T-helper 2 cell treated with Interferon-gamma antibody and Interleukin-4, amounts not matched to agents 5 μg/mL and 100 μg/mL, for 36 hours (primary cell): Measurements from ENCODE around the gene PCSK5.
"Not testable (repeated sequence)": the region's sequence is repeated elsewhere in the genome, so short reads cannot be mapped to it uniquely, and the experiment has no call there.

Source experiments
- DNase-seq: peaks from one replicate; pipeline ENCODE4 v3.0.0; 2021; ENCODE audit warnings: low spot score
- H3K27ac Mint-ChIP-seq: one replicate; pipeline ENCODE4 v1.8.0; 2021; ENCODE audit warnings: mild to moderate bottlenecking, mixed read lengths
- H3K27me3 Mint-ChIP-seq: one replicate; pipeline ENCODE4 v1.8.0; 2021; ENCODE audit warnings: low read depth, mixed read lengths
- H3K36me3 Mint-ChIP-seq: one replicate; pipeline ENCODE4 v1.8.0; 2021; ENCODE audit warnings: low read depth, mixed read lengths
- H3K4me1 Mint-ChIP-seq: one replicate; pipeline ENCODE4 v1.8.0; 2021; ENCODE audit warnings: low read depth, mixed read lengths
- H3K4me3 Mint-ChIP-seq: one replicate; pipeline ENCODE4 v1.8.0; 2022; ENCODE audit warnings: mild to moderate bottlenecking, moderate library complexity, mixed read lengths
- H3K9me3 Mint-ChIP-seq: one replicate; pipeline ENCODE4 v1.8.0; 2021; ENCODE audit warnings: mixed read lengths

PCSK5 gene

GRCh38 chr9:76342858-76343257 is 452.4 kb downstream of the PCSK5 start:
- DNase-seq, result no peak
- Mint-ChIP-seq H3K27ac (no peak overlapping the region), H3K9me3 (no peaks in the 10 kb centered on the region), H3K36me3 (no peaks in the 10 kb centered on the region), H3K4me3 (no peak overlapping the region), H3K4me1 (no peaks in the 10 kb centered on the region), H3K27me3 (peaks cover 3% of the 10 kb centered on the region)

GRCh38 chr9:76349865-76350264 is 459.4 kb downstream of the PCSK5 start:
- Mint-ChIP-seq H3K27ac (no peak overlapping the region), H3K4me1 (no peaks in the 10 kb centered on the region), H3K27me3 (no peaks in the 10 kb centered on the region), H3K9me3 (no peaks in the 10 kb centered on the region), H3K36me3 (no peaks in the 10 kb centered on the region), H3K4me3 (no peak overlapping the region)
- DNase-seq, result no peak

GRCh38 chr9:76351006-76351405 is 460.5 kb downstream of the PCSK5 start:
- Mint-ChIP-seq H3K36me3 (no peaks in the 10 kb centered on the region), H3K4me1 (no peaks in the 10 kb centered on the region), H3K27me3 (no peaks in the 10 kb centered on the region), H3K9me3 (no peaks in the 10 kb centered on the region), H3K27ac (no peak overlapping the region), H3K4me3 (no peak overlapping the region)
- no peak for DNase-seq

GRCh38 chr9:76352026-76352620 is 461.6 kb downstream of the PCSK5 start:
- Mint-ChIP-seq H3K4me1 (no peaks in the 10 kb centered on the region), H3K9me3 (no peaks in the 10 kb centered on the region), H3K36me3 (no peaks in the 10 kb centered on the region), H3K4me3 (no peak overlapping the region), H3K27ac (no peak overlapping the region), H3K27me3 (no peaks in the 10 kb centered on the region)
- DNase-seq, result no peak

- no peaks in the 10 kb centered on the region for H3K36me3 Mint-ChIP-seq
- DNase-seq, result no peak
- H3K9me3 Mint-ChIP-seq, result no peaks in the 10 kb centered on the region
- H3K4me1 Mint-ChIP-seq, result no peaks in the 10 kb centered on the region
- H3K4me3 Mint-ChIP-seq, result no peak overlapping the region
- H3K27me3 Mint-ChIP-seq, result no peaks in the 10 kb centered on the region
- H3K27ac Mint-ChIP-seq, result no peak overlapping the region
Observed at GRCh38 chr9:76353280-76353679, 462.8 kb downstream of the PCSK5 start.

- DNase-seq, result no peak
- Mint-ChIP-seq H3K4me3 (no peak overlapping the region), H3K27ac (no peak overlapping the region), H3K36me3 (no peaks in the 10 kb centered on the region), H3K4me1 (no peaks in the 10 kb centered on the region), H3K27me3 (no peaks in the 10 kb centered on the region), H3K9me3 (no peaks in the 10 kb centered on the region)
Observed at GRCh38 chr9:76354221-76354620, 463.7 kb downstream of the PCSK5 start.

GRCh38 chr9:76355886-76356285 is 465.4 kb downstream of the PCSK5 start:
- H3K4me3 Mint-ChIP-seq, result no peak overlapping the region
- H3K9me3 Mint-ChIP-seq, result no peaks in the 10 kb centered on the region
- H3K36me3 Mint-ChIP-seq, result no peaks in the 10 kb centered on the region
- no peak overlapping the region for H3K27ac Mint-ChIP-seq
- no peaks in the 10 kb centered on the region for H3K4me1 Mint-ChIP-seq
- no peak for DNase-seq
- no peaks in the 10 kb centered on the region for H3K27me3 Mint-ChIP-seq

GRCh38 chr9:76357555-76357954 is 467.1 kb downstream of the PCSK5 start:
- no peak for DNase-seq
- H3K27ac Mint-ChIP-seq, result no peak overlapping the region
- no peak overlapping the region for H3K4me3 Mint-ChIP-seq
- H3K4me1 Mint-ChIP-seq, result no peaks in the 10 kb centered on the region
- no peaks in the 10 kb centered on the region for H3K27me3 Mint-ChIP-seq
- H3K36me3 Mint-ChIP-seq, result no peaks in the 10 kb centered on the region
- no peaks in the 10 kb centered on the region for H3K9me3 Mint-ChIP-seq

GRCh38 chr9:76358628-76359280 is 468.3 kb downstream of the PCSK5 start:
- Mint-ChIP-seq H3K4me1 (no peaks in the 10 kb centered on the region), H3K27ac (no peak overlapping the region), H3K36me3 (no peaks in the 10 kb centered on the region), H3K4me3 (no peak overlapping the region), H3K9me3 (no peaks in the 10 kb centered on the region), H3K27me3 (no peaks in the 10 kb centered on the region)
- no peak for DNase-seq

- Mint-ChIP-seq H3K4me3 (no peak overlapping the region), H3K36me3 (no peaks in the 10 kb centered on the region), H3K27me3 (no peaks in the 10 kb centered on the region), H3K27ac (no peak overlapping the region), H3K4me1 (no peaks in the 10 kb centered on the region), H3K9me3 (no peaks in the 10 kb centered on the region)
- DNase-seq, result no peak
Observed at GRCh38 chr9:76359365-76359764, 468.9 kb downstream of the PCSK5 start.

- no peak overlapping the region for H3K27ac Mint-ChIP-seq
- H3K4me3 Mint-ChIP-seq, result no peak overlapping the region
- no peaks in the 10 kb centered on the region for H3K36me3 Mint-ChIP-seq
- no peak for DNase-seq
- H3K27me3 Mint-ChIP-seq, result no peaks in the 10 kb centered on the region
- H3K4me1 Mint-ChIP-seq, result no peaks in the 10 kb centered on the region
- no peaks in the 10 kb centered on the region for H3K9me3 Mint-ChIP-seq
Observed at GRCh38 chr9:76359766-76360165, 469.3 kb downstream of the PCSK5 start.

- not testable (repeated sequence) for H3K9me3 Mint-ChIP-seq, H3K36me3 Mint-ChIP-seq, H3K4me1 Mint-ChIP-seq, DNase-seq, H3K27me3 Mint-ChIP-seq, H3K27ac Mint-ChIP-seq, H3K4me3 Mint-ChIP-seq
Observed at GRCh38 chr9:76362332-76363031, 472.0 kb downstream of the PCSK5 start.

- H3K4me1 Mint-ChIP-seq, result no peaks in the 10 kb centered on the region
- H3K4me3 Mint-ChIP-seq, result no peak overlapping the region
- H3K27ac Mint-ChIP-seq, result no peak overlapping the region
- no peak for DNase-seq
- H3K27me3 Mint-ChIP-seq, result no peaks in the 10 kb centered on the region
- H3K36me3 Mint-ChIP-seq, result no peaks in the 10 kb centered on the region
- no peaks in the 10 kb centered on the region for H3K9me3 Mint-ChIP-seq
Observed at GRCh38 chr9:76363032-76363395, 472.5 kb downstream of the PCSK5 start.

- H3K9me3 Mint-ChIP-seq, result no peaks in the 10 kb centered on the region
- no peaks in the 10 kb centered on the region for H3K4me1 Mint-ChIP-seq
- no peak overlapping the region for H3K27ac Mint-ChIP-seq
- DNase-seq, result no peak
- no peaks in the 10 kb centered on the region for H3K27me3 Mint-ChIP-seq
- no peaks in the 10 kb centered on the region for H3K36me3 Mint-ChIP-seq
- H3K4me3 Mint-ChIP-seq, result no peak overlapping the region
Observed at GRCh38 chr9:76365028-76365427, 474.6 kb downstream of the PCSK5 start.
